ENCODE measurements around the gene RASA3.
A peak's percentile ranks its signal among the peaks of the same experiment; 100 is the strongest.

Gene RASA3

GRCh38 chr13:114141261-114141996 is 9.0 kb upstream of the RASA3 start:
- Histone ChIP-seq H3K4me2 (ENCODE audit: low read depth, low read length, poor library complexity, severe bottlenecking) (peak overlapping the region; percentile 83), H3K27me3 (ENCODE audit: insufficient read depth, low read length, poor library complexity, severe bottlenecking) (no peaks in the 10 kb centered on the region), H3K79me2 (ENCODE audit: insufficient read depth, low read length) (no peaks in the 10 kb centered on the region), H4K20me1 (ENCODE audit: insufficient read depth, low read length, poor library complexity, severe bottlenecking) (no peaks in the 10 kb centered on the region), H3K9me3 (ENCODE audit: insufficient read depth, low read depth, low read length) (no peaks in the 10 kb centered on the region), H3K36me3 (ENCODE audit: insufficient read depth, low read length) (no peaks in the 10 kb centered on the region), H3K9ac (ENCODE audit: low read depth, low read length, poor library complexity, severe bottlenecking) (no peak overlapping the region), H3K4me1 (ENCODE audit: insufficient read depth, low read length, poor library complexity, severe bottlenecking) (peaks cover 60% of the 10 kb centered on the region), H3F3A (ENCODE audit: low read depth) (peaks cover 9% of the 10 kb centered on the region; the same call in 1 of the 2 replicates), H3K9me2 (replicated peaks; ENCODE audit: low read depth, low read length) (no peaks in the 10 kb centered on the region), H2AFZ (ENCODE audit: low read length) (no peak overlapping the region), H3K4me3 (ENCODE audit: low read length, poor library complexity, severe bottlenecking) (no peak overlapping the region)
- TF ChIP-seq CTCF (conservative IDR thresholded peaks at IDR 0.05; ENCODE audit: low read length) (no peak), EZH2phosphoT487 (IDR thresholded peaks at IDR 0.05; ENCODE audit: borderline replicate concordance) (no peak)

GRCh38 chr13:114140906-114141250 is 8.5 kb upstream of the RASA3 start:
- no peaks in the 10 kb centered on the region for H4K20me1 ChIP-seq (ENCODE audit: insufficient read depth, low read length, poor library complexity, severe bottlenecking)
- no peaks in the 10 kb centered on the region for H3K36me3 ChIP-seq (ENCODE audit: insufficient read depth, low read length)
- H3K27me3 ChIP-seq (ENCODE audit: insufficient read depth, low read length, poor library complexity, severe bottlenecking) = no peaks in the 10 kb centered on the region
- H3K9me2 ChIP-seq (replicated peaks; ENCODE audit: low read depth, low read length) = no peaks in the 10 kb centered on the region
- no peaks in the 10 kb centered on the region for H3K79me2 ChIP-seq (ENCODE audit: insufficient read depth, low read length)
- TF ChIP-seq CTCF (conservative IDR thresholded peaks at IDR 0.05; ENCODE audit: low read length) (no peak), EZH2phosphoT487 (IDR thresholded peaks at IDR 0.05; ENCODE audit: borderline replicate concordance) (no peak)
- H3K4me1 ChIP-seq (ENCODE audit: insufficient read depth, low read length, poor library complexity, severe bottlenecking) = peaks cover 54% of the 10 kb centered on the region
- H3F3A ChIP-seq (ENCODE audit: low read depth) = peaks cover 15% of the 10 kb centered on the region
- H3K4me3 ChIP-seq (ENCODE audit: low read length, poor library complexity, severe bottlenecking) = peak overlapping the region; percentile 61
- H3K9me3 ChIP-seq (ENCODE audit: insufficient read depth, low read depth, low read length) = no peaks in the 10 kb centered on the region
- peak overlapping the region; percentile 41; the same call in 1 of the 2 replicates for H2AFZ ChIP-seq (ENCODE audit: low read length)
- H3K9ac ChIP-seq (ENCODE audit: low read depth, low read length, poor library complexity, severe bottlenecking) = peak overlapping the region; percentile 51
- H3K4me2 ChIP-seq (ENCODE audit: low read depth, low read length, poor library complexity, severe bottlenecking) = peak overlapping the region; percentile 83

DNA sequence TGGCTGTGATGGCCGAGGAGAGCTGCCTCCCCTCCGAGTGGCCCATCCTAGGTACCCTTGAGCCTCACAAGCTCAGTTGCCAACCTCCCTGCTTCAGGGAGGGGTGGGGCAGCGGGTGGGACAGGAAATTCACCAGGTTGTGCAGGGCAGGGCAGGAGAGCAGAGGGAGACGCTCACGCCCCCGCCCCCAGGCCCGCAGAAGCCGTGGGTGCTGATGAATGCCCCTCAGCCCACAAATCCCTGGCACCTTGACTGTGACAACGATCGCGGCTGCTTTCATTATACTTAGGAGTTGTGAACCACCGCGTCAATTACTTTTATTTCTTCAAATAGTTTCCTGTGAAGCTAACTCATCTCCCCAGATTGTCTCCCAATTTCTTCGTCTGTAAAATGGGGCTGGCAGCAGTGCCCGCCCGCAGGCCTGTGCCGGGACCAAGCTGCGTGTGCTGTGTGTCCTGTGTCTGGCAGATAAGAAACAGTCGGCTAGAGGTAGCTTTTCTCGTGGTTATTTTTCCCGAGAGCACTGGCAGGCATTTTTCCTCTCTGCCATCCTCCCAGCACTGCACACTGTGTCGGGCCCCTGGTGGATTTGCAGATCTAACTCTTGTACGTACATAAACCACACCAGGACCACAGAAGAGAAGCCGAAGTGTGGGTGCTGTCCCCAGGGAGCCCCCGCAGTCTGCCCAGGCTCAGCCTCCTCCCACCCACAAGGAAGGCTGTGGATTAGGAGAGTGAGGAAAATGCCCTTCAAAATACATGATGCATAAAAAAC is 7.9 kb upstream of the RASA3 start:
- peak overlapping the region; percentile 61 for H3K4me3 ChIP-seq (ENCODE audit: low read length, poor library complexity, severe bottlenecking)
- H3K27me3 ChIP-seq (ENCODE audit: insufficient read depth, low read length, poor library complexity, severe bottlenecking) = no peaks in the 10 kb centered on the region
- no peaks in the 10 kb centered on the region for H3K9me2 ChIP-seq (replicated peaks; ENCODE audit: low read depth, low read length)
- H3K79me2 ChIP-seq (ENCODE audit: insufficient read depth, low read length) = no peaks in the 10 kb centered on the region
- H3K4me2 ChIP-seq (ENCODE audit: low read depth, low read length, poor library complexity, severe bottlenecking) = peak overlapping the region; percentile 83
- no peak for TF ChIP-seq EZH2phosphoT487 (IDR thresholded peaks at IDR 0.05; ENCODE audit: borderline replicate concordance)
- TF ChIP-seq CTCF (conservative IDR thresholded peaks at IDR 0.05; ENCODE audit: low read length) = no peak
- no peaks in the 10 kb centered on the region for H3K36me3 ChIP-seq (ENCODE audit: insufficient read depth, low read length)
- H4K20me1 ChIP-seq (ENCODE audit: insufficient read depth, low read length, poor library complexity, severe bottlenecking) = no peaks in the 10 kb centered on the region
- peak overlapping the region; percentile 41 for H2AFZ ChIP-seq (ENCODE audit: low read length)
- peak overlapping the region; percentile 51 for H3K9ac ChIP-seq (ENCODE audit: low read depth, low read length, poor library complexity, severe bottlenecking)
- H3F3A ChIP-seq (ENCODE audit: low read depth) = peaks cover 17% of the 10 kb centered on the region
- peaks cover 49% of the 10 kb centered on the region for H3K4me1 ChIP-seq (ENCODE audit: insufficient read depth, low read length, poor library complexity, severe bottlenecking)
- no peaks in the 10 kb centered on the region for H3K9me3 ChIP-seq (ENCODE audit: insufficient read depth, low read depth, low read length)
